ENCODE measurements around the gene MSL3. TPM values are rescaled to one million over a fixed set of nuclear protein-coding genes. Genes with fewer than 3 reads are reported as not detected.

Gene MSL3, protein sequence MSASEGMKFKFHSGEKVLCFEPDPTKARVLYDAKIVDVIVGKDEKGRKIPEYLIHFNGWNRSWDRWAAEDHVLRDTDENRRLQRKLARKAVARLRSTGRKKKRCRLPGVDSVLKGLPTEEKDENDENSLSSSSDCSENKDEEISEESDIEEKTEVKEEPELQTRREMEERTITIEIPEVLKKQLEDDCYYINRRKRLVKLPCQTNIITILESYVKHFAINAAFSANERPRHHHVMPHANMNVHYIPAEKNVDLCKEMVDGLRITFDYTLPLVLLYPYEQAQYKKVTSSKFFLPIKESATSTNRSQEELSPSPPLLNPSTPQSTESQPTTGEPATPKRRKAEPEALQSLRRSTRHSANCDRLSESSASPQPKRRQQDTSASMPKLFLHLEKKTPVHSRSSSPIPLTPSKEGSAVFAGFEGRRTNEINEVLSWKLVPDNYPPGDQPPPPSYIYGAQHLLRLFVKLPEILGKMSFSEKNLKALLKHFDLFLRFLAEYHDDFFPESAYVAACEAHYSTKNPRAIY
- total RNA-seq: 18.1 and 19.4 TPM in 2 replicates

DNA sequence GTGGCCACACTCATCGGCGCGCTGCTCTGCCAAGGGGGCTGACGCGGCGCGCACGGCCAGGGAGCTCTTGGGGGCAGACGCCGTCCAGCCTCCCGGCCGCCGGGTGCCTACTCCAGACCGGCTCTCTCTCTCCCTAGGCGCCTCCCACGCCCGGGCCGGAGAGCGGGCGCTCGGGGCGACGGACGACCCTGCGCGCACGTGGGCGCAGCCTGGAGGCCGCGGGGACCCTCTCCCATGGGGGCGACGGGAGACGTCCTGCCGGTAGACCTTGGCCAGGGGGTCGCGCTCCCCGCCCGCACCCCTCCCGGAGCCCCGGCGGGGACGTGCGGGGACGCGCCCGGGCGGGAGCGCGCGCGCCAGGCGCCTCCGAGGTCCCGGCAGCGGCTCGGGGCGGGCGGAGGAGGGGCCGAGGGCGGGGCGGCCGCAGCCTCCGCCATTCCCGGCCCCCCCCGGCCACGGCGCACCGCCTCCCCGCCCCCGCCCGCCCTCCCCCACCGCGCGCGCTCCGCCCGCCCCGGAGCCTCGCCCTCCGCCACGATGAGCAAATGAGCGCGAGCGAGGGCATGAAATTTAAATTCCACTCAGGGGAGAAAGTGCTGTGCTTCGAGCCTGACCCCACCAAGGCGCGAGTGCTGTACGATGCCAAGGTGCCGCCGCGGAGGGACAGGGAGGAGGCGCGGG lies at the start of gene MSL3:
Gene MSL3, plus strand, starts transcription at position 519 of the 681 bp plus-strand sequence. Its CDS starts 27 bp downstream, at position 546.
- peak; percentile 61 to 75 for DNase-seq (ENCODE audit: low read depth in 2 of 2)

DNA sequence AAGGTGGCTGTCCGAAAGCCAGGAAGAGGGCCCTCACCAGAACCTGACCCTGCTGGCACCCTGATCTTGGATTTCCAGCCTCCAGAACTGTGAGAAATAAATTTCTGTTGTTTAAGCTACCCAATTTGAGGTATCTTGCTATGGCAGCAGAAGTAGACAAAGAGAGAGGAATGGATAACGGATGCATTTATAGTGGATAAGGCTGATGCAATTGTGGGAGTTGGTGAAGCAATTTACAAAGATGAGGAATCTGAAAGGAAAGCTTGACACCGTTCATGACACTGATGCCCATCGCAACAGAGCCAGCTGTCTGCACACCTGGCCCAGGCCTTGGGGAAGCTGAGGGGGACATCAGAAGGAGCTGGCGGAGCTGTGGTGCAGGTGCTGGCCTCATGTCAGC lies 35.7 kb upstream of the MSL3 start:
- no peak for DNase-seq (ENCODE audit: low read depth in 2 of 2)

DNA sequence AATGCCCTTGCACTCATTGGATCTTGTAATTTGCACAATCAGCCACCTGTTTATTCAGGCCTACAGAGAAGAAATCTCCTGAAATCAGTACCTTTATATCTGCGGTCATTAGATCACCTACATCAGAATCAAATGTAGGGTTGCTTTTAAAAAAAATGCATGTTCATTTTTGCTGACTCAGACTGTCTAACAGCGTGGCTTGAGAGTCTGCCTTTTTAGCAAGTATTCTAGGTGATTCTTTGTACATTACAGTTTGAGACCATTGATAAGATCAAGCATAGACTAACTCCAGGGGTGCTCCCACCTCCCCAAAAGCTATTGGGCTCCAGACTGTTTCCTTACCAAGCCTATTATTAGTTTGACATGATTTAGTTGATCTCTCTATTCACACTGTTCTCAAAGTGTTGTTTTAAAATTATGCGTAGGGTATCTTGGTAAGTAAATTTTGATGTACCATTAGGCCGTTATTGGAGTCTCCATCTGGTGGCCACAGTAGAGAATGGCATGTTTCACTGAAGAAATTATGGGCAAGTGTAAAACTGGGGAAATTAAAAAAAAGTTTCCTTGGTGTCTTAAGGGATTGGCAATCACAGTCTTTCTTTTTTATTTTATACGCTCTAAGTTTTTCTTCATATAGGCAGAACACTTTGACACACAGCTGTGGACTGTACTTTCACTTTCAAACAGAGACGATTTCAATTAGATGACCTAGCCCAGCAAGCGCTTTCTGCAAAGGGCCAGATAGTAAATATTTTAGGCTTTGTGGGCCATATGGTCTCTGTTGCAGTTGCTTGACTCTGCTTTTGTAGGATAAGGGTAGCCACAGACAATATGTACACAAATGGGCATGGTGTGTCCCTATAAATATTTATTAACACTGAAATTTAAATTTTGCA lies 33.7 kb upstream of the MSL3 start:
- peak; percentile 44 to 50 for DNase-seq (ENCODE audit: low read depth in 2 of 2)

DNA sequence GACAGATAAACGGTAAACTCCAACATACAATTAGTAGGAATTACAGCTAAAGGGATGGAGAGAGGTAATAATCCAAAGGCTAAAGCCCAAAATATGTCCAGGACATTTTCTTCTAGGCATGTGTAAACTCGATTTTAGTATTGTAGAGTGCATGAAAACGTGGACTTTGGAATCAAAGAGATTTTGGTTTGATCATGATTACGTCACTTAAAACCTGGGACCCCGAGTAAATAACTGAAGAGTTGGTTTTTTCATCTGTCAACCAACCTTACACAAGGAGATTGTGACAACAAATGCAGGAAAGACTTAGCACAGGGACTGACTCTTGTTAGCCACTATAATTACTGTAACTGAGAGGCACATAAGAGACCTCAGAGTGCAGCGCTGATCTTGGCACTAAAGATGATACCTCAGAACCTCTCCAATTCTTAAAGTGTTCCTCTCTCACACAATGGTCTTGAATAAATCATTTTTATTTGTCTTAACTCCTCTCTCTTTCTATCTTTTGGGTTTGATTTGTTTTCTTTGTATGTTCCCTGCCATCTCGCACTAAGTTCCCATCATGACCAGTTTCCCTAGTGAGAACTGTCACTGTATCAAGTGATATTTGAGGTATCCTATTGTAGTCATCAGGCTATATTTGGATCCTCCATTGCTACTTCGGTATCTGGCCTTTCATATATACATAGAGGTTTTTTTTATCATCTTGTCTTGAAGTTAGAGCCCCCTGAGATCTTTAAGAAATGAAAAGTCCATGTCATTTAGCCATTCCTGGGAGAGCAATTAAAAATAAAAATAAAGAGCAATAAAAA lies 32.2 kb upstream of the MSL3 start:
- DNase-seq (ENCODE audit: low read depth in 2 of 2): no peak

DNA sequence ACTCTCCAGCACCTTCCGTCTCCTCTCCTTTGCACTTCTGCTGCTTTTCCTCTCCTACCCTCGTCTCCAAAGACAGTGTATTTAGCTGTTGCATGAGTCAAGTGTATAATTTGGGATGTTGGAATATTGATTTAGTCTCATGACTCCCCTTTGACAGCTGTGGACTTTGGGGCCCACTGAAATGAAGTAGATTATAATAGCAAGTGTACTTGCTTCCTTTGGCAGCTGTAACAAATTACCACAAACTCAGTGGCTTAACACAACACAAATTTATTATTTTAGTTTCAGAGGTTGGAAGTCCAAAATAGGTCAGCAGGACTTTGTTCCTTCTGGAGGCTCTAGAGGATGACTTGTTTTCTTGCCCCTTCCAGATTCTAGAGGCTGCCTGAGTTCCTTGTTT lies 29.5 kb upstream of the MSL3 start:
- no peak for DNase-seq (ENCODE audit: low read depth in 2 of 2)

DNA sequence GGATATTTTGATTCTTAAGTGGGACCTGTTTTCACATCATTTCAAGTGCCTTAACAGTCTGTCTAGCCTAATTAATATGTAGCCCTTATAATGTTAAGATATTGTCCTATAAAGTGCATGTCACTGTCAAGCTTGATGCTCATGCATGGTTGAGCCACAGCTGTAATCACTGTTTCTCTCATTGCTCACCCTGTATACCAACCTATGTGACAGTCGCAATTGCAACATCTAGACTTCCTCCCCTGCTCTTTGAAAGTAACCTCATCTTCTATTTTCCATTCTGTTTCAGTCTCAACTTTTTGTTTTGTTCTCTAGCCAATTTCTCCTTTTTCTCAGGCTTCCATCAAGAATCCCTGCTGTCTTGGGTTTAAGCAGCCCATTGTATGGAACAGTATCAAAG lies 24.4 kb upstream of the MSL3 start:
- DNase-seq (ENCODE audit: low read depth in 2 of 2): no peak

DNA sequence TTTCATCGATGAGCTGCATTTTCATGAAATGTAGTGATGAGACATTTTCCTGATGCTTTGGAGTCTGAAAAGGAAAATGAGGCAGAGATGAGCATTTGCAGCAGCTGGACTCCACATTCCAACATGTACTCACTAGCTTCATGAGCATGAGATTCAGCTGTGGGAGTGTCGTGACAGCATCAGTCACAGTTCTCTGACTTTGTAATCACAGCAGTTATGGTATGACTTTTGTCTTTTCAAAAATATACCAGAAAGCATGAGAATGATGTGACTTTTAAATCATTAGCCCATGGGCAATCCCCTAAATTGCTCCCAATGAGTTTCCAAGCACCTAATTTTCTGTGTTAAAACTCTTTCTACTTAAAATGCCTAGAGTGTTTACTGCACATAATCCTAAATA lies 18.3 kb upstream of the MSL3 start:
- DNase-seq (ENCODE audit: low read depth in 2 of 2): no peak

DNA sequence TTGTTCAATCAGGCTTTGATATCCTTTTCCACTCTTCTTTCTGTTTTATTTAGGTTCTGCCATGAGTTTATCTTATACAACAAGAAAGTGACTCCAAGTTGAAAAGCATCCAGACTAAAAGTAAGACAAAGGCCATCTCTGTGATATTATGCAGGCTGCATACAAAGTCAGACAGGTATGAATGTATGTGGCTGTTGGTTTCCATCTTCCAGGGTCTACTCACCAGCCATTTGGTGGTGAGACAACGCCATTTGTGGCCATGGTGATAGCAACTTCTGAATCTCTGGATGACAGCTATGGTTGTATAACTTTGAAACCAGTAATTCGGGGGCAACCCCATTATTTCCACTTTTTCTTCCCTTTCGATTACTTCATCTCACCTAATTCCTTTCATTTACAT lies 17.2 kb upstream of the MSL3 start:
- no peak for DNase-seq (ENCODE audit: low read depth in 2 of 2)

DNA sequence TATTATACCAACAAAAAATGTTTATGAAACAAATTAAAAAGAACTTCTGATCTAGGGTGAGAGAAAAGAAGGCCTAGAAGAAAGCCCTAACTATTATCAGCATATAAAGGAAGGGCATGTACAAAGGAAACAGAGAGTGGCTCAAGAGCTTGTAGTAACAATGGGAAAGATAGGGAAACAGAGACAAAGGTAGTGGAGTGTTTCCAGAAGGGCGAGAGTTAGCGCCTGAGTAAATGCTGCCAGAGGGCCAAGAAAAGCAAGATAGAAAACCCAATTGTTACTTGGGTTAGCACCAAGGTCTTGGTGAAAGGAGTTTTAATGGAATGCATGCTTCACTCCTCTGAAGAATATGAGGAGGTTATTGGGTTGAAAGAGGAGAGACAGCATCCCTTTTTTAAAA lies 16.5 kb upstream of the MSL3 start:
- no peak for DNase-seq (ENCODE audit: low read depth in 2 of 2)

DNA sequence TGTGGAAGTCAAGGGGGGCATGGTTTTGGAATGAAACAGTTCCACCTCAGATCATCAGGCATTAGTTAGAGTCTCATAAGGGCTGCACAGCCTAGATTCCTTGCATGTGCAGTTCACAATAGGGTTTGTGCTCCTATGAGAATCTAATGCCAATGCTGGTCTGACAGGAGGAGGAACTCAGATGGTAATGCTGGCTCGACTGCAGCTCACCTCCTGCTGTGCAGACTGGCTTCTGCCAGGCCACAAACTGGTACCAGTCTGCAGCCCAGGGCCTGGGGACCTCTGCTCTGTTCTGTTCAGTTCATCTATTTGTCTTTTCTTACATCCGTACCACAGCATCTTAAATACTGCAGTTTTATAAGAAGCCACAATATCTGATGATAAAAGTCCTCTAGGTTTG lies 12.2 kb upstream of the MSL3 start:
- DNase-seq (ENCODE audit: low read depth in 2 of 2): no peak

DNA sequence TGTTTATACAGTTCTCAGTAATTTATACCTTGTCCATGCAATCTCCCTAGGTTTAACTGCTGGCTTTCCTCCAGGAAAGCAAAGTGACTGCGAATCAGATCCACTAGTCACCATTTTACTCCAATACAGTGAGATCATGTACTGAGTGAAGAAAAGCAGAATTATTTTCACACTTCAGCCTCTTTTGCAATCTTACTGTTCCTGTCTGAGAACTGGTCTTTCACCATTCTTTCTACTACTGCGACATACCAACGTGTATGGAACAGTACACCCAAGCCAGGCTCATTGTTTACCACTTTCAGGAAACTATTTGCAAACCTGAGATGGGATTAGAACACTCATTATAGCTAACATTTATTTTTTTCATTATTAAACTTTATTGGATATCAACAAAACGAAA lies 8.0 kb upstream of the MSL3 start:
- DNase-seq (ENCODE audit: low read depth in 2 of 2): no peak

DNA sequence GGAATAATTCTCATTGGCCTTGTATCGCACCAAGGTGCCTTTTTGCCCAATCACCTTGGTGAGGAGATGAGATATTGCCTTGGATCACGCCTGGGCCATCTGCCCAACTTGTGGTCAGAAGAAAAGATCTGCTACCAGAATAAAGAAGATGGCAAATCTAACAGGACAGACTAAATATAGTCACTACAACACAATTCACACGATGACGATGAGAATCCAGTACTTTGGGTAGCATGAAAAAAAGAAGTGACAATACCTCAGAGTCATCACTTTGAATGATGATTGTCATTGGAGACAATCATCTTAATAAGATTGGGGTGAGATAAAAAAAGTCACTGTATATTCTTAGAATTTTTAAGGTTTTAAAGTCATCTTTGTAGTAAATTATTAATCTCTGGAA lies 7.3 kb upstream of the MSL3 start:
- no peak for DNase-seq (ENCODE audit: low read depth in 2 of 2)

DNA sequence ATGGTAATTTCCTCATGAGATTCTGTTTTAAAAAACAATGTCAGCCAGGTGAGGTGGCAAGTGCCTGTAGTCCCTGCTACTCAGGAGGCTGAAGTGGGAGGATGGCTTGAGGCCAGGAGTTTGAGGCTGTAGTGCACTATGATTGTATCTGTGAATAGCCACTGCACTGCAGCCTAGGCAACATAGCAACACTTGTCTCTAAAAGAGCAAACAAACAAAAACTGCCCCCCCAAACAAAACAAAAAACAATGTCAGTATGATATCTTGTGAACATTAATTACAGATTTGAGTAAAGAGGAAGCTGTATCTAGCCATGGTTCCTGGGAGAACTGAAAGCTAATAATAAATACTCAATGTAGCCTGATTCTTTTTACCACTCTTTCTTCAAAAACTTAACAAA lies 6.8 kb upstream of the MSL3 start:
- no peak for DNase-seq (ENCODE audit: low read depth in 2 of 2)

DNA sequence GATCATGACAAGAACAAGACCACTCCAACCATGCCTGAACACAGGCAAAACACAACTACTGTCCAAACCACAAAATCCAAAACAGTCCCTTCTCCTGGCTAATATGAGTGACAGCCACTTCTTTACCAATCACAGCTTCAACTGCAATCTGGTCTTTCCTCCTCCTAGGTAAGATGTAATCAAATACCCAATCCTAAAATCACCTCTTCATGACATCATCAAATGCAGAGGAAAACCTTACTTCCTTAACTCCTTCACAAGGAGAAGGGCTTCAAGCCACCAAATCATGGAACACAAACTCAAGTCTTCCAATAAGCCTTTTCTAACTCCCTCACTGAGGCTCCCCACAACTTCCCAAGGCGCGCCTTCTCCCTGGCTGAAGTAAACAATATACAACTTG lies 4.4 kb upstream of the MSL3 start:
- no peak for DNase-seq (ENCODE audit: low read depth in 2 of 2)

DNA sequence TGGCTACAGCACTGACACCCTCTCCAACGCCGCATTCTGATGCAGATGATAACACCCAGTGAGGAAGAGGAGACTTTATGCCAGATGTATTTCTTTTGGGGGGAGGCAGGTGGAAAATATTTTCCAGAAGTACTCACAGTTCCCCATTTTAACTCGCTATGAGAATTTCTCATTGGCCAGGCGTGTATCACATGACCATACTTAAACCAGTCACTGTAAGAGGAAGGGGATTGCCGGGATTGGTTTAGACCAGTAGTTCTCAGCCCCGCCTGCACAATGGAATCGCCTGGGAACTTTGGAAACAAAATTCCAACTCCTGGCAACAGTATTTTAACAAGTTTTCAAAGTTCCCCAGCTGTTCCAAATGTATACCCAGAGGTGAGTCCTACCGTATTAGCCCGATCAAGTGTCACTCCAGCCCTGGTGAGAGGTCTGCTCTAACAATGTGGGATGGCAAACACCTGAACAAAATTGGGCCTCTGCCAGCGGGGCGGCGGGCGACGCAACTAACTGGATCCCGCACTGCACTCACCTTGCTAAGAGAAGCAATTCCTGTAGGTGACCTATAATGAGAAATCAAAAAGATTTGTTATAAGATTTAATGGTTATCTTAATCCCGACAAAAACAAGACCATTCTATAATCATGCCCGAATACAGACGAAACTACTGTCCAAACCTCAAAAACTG lies 2.9 kb upstream of the MSL3 start:
- DNase-seq (ENCODE audit: low read depth in 2 of 2): no peak

DNA sequence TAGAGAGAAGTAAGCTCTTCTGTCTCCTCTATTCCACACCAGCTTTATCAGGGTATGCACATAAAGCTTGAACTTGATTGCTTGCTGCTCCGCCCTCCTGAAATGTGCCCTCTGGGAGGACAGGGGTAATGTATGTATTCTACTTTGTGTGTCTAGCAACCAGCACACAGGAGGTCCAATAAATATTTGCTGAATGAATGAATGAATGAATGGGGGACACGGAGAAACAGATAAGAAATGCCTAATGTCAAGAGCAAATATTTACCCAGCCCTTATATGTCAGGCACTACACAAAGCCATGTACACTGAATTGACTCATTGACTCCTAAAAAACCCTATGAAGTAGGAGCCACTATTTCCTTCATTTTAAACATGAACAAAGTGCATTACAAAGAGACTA lies 2.3 kb upstream of the MSL3 start:
- no peak for DNase-seq (ENCODE audit: low read depth in 2 of 2)

DNA sequence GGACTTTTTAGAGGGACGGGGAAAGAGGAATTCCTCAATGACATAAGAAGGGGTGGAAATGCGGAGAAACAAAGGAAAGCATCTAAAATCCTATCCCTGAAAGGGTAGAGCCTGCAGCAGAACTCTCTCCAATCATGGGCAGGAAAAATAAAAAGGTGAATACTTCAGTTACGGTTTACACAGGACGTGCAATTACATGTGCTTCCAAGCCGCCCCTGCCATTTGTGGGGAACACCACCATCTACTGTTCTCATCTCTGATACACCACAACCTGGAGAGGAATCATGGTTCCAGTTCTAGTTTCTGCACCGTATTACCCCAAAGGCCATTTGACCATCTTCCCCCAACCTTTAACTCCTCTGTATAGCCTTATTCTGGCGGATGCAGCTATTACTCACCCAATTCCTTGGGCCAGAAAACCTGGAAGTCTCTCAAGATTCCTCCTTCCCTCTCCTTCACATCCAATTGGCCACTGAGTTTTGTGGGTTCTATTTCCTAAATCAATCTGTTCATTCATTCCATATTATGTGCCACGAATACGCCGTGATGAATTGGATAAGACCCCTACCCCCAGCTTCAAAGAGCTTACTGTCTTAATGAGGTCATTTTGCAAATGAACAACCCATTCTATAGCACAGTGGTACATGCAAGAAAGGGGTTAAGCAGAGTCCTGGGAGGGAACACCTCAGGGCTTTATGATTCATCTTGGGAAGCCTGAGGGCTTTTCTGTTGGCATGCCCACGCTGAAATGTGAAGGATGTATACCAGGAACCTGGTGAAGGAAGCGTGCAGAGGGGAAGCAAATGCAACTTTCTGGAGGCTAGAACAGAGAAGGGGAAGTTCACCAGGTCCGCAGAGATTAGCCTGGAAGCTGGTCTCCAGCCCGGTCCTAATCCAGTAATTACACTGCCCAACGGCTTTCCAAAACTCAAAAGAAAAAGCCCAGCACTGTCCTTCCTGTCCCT lies 1.4 kb upstream of the MSL3 start:
- DNase-seq (ENCODE audit: low read depth in 2 of 2): peak in 1 of 2 donors; percentile 8

DNA sequence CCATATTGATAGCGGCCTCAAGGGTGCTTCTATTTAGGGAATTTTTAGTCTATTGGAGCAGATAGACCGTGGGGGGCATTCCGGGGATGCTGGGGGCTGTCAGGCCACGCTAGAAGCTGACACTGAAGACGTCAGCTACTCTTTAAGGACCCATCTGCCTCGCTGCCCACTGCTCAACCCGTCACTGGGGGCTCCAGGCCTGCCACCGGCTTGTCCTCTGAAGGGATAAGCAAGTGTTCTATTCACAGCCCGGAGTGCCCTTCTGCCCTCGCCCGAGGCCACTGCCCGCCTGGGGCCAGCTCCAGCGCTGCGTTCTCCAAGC lies 679 bp upstream of the MSL3 start:
- DNase-seq (ENCODE audit: low read depth in 2 of 2): no peak

DNA sequence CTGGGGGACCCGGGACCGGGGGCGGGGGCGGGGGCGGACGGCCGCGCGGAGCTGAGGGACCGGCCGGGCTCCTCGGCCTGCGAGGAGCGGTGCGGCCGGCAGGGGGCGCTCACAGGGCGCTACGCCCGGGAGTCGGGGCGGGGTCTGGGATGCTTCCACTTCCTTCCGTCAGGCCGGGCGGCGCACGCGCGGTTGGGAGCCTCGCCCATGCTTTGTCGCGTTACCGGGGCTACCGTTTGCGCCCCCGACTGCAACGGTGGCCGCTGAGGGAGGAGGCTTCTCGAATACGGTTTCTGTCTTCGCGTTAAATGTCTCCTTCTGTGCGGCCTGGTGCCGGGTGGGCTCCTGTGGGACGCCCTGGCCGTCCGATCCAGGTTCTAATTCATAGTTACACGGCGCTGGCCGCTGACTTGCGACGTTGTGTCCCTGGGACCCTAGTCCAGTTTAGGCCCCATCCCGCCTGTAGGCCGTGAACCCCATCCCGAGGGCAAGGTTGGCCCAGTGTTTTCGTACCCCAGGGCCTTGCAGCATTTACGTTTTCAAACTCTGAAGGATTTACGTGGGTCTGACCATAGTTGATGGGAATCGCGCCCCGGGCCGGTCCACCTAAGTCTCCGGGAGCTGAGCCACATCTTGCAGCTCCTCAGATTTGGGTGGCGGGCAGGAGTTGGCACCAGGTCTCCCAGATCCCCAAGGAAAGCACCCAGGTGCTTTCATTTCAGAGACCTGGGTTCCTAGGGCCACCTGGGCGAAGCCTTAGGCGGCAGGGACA lies 549 bp downstream of the MSL3 start:
- peak; percentile 85 to 91 for DNase-seq (ENCODE audit: low read depth in 2 of 2)

All from lung microvascular endothelial cell (primary cell).